HepG2 (cell line): ENCODE data around the gene FITM2. TPM values are rescaled to one million over a fixed set of nuclear protein-coding genes. Genes with fewer than 3 reads are reported as not detected.
A peak's percentile ranks its signal among the peaks of the same experiment; 100 is the strongest.

Source experiments
- BRCA1 ChIP-seq: sonication (generic); formaldehyde crosslinking; IDR thresholded peaks from 2 replicates; pipeline ENCODE4 v1.4.0; 2020; ENCODE audit warnings: missing genetic modification reagents
- CREM ChIP-seq, 2 experiments: sonication (generic) in 1 of 2; formaldehyde crosslinking in 1 of 2; IDR thresholded peaks; 2 replicates each; pipeline versions ENCODE4 v1.4.0 to v1.6.1; 2016 to 2020; ENCODE audit warnings: antibody characterized with exemption in 1 of 2, mild to moderate bottlenecking in 1 of 2, missing genetic modification reagents in 1 of 2
- DMAP1 ChIP-seq: IDR thresholded peaks from 2 replicates; pipeline ENCODE4 v1.6.1; 2016
- EHMT2 ChIP-seq: fragments of 200-600 bp; sonication (generic); IDR thresholded peaks from 2 replicates; pipeline ENCODE4 v1.7.0; 2017; ENCODE audit warnings: antibody characterized with exemption, low read depth, low read length, borderline replicate concordance
- KLF13 ChIP-seq: sonication (generic); formaldehyde crosslinking; IDR thresholded peaks from 2 replicates; pipeline ENCODE4 v1.4.0; 2020; ENCODE audit warnings: mild to moderate bottlenecking, missing genetic modification reagents
- MAFK ChIP-seq, 2 experiments: IDR thresholded peaks in 1 of 2; conservative IDR thresholded peaks in 1 of 2; 2 replicates each; pipeline ENCODE4 v1.6.1; 2011; ENCODE audit warnings: improper control_type of control experiment in 2 of 2, low read length in 2 of 2
- PCBP2 ChIP-seq: fragments of 200-400 bp; formaldehyde crosslinking; optimal IDR thresholded peaks from 2 replicates; pipeline ENCODE3; 2018; ENCODE audit warnings: low read length, low read depth; ENCODE audit not compliant: poor library complexity, severe bottlenecking
- SP4 ChIP-seq: sonication (generic); formaldehyde crosslinking; IDR thresholded peaks from 2 replicates; pipeline ENCODE4 v1.8.1; 2023; ENCODE audit warnings: mild to moderate bottlenecking, missing genetic modification reagents
- SRSF1 ChIP-seq: fragments of 200-400 bp; formaldehyde crosslinking; optimal IDR thresholded peaks from 2 replicates; pipeline ENCODE3; 2017; ENCODE audit warnings: mild to moderate bottlenecking, low read depth, low read length, moderate library complexity
- STAG1 ChIP-seq: sonication (generic); formaldehyde crosslinking; IDR thresholded peaks from 2 replicates; pipeline ENCODE4 v1.4.0; 2020; ENCODE audit warnings: missing genetic modification reagents
- ZNF24 ChIP-seq: fragments of 450-650 bp; IDR thresholded peaks from 2 replicates; pipeline ENCODE4 v1.6.1; 2017; ENCODE audit warnings: antibody characterized with exemption, mild to moderate bottlenecking
- ZNF766 ChIP-seq: sonication (generic); formaldehyde crosslinking; IDR thresholded peaks from 2 replicates; pipeline ENCODE4 v1.5.0; 2020; ENCODE audit warnings: missing genetic modification reagents, borderline replicate concordance
- polyA plus RNA-seq, 8 experiments: library from polyadenylated mRNA; depleted of rRNA in 3 of 8; stranded (reverse) in 7 of 8; unstranded in 1 of 8; fragments of >200 nt; fragmentation: Illumina TruSeq in 4 of 8; extraction: Trizol in 4 of 8; gene quantifications; 2 replicates each; pipeline versions ENCODE4 v1.2.1 to v1.2.3, GENCODE V29; 2011 to 2016; ENCODE audit warnings: low read depth in 4 of 8, missing spikeins in 1 of 8, mixed read lengths in 1 of 8; ENCODE audit not compliant: insufficient read depth in 1 of 8
- total RNA-seq, 5 experiments: library from RNA; depleted of rRNA; stranded (reverse); fragments of >200 nt; fragmentation: Illumina TruSeq; extraction: Trizol; gene quantifications; 2 replicates each; pipeline ENCODE4 v1.2.3, GENCODE V29; 2016; ENCODE audit warnings: low read depth in 1 of 5
- TF ChIP-seq, protein P1 (sequence below): sonication (generic); formaldehyde crosslinking; conservative IDR thresholded peaks from 2 replicates; pipeline ENCODE4 v1.8.1; 2023; ENCODE audit warnings: missing genetic modification reagents
- TF ChIP-seq, protein P2 (sequence below): sonication (generic); formaldehyde crosslinking; IDR thresholded peaks from 2 replicates; pipeline ENCODE4 v1.8.0; 2022; ENCODE audit warnings: mild to moderate bottlenecking, missing genetic modification reagents; ENCODE audit not compliant: insufficient replicate concordance
- TF ChIP-seq, protein P3 (sequence below): IDR thresholded peaks from 2 replicates; pipeline ENCODE4 v1.6.1; 2016; ENCODE audit warnings: low read depth, control low read depth
- TF ChIP-seq, protein P4 (sequence below): sonication (generic); formaldehyde crosslinking; IDR thresholded peaks from 2 replicates; pipeline ENCODE4 v1.9.0; 2021; ENCODE audit warnings: mild to moderate bottlenecking, missing genetic modification reagents
- TF ChIP-seq, protein P5 (sequence below): fragments of 450-650 bp; IDR thresholded peaks from 2 replicates; pipeline ENCODE4 v1.6.1; 2017

The FITM2 gene
- total and polyA plus RNA-seq, 2 of the 13 experiments (the other 11 are each of a cell fraction or from before 2014, with no cell fraction given), result 9.6 to 24.5 TPM

DNA sequence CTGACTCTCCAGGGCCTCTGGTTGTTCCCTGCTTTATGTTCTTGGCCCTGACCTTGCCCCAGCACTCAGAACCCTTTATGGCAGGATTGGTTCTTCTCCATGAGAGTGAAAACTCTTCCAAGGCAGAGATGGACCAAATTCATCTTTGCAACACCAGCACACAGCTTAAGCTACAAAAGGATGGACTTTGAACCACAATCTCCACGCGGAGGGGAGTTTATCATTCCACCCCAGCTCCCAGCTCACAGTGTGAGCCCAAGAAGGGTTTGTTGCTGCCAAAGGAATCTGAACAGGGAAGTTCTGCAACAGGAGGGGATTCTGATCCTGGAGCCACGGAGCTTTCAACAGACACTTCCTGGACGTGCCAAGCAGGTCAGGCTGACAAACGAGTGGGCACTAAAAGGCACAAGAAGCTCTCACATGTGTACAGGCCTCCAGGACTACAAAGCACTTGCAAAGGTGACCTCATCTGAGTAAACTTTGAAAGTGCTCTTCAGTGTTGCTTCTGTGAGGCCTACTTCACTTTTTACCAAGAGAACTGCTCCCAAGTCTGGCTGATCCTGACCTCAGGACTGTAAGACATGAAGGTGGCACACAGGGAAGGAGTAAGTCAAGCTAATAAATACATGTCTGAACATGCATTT, 8.9 kb downstream of the FITM2 start (continued):
- TF ChIP-seq BRCA1 (CRISPR knock-in tag) (peak; percentile 43; the same call in 1 of the 2 replicates), STAG1 (peak; percentile 34), KLF13 (0 out of 2 replicates have a peak, but pooled peaks have one; percentile 68), ZNF766 (peak; percentile 87; the same call in 1 of the 2 replicates), EHMT2 (0 out of 2 replicates have a peak, but pooled peaks have one; percentile 36), ZNF24 (no peak), SRSF1 (no peak), CREM (IDR thresholded peaks at IDR 0.05) (peak; percentile 85), CREM (CRISPR knock-in tag; IDR thresholded peaks at IDR 0.05) (no peak), SP4 (no peak), DMAP1 (CRISPR knock-in tag) (peak; percentile 95), MAFK (conservative IDR thresholded peaks at IDR 0.05 in 1 of 2, IDR thresholded peaks at IDR 0.05 in 1 of 2; ENCODE audit: low read length in 2 of 2) (no peak), PCBP2 (no peak)
- TF ChIP-seq, protein P1, sequence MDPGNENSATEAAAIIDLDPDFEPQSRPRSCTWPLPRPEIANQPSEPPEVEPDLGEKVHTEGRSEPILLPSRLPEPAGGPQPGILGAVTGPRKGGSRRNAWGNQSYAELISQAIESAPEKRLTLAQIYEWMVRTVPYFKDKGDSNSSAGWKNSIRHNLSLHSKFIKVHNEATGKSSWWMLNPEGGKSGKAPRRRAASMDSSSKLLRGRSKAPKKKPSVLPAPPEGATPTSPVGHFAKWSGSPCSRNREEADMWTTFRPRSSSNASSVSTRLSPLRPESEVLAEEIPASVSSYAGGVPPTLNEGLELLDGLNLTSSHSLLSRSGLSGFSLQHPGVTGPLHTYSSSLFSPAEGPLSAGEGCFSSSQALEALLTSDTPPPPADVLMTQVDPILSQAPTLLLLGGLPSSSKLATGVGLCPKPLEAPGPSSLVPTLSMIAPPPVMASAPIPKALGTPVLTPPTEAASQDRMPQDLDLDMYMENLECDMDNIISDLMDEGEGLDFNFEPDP, result 0 out of 2 replicates have a peak, but pooled peaks have one; percentile 95
- TF ChIP-seq, protein P2, sequence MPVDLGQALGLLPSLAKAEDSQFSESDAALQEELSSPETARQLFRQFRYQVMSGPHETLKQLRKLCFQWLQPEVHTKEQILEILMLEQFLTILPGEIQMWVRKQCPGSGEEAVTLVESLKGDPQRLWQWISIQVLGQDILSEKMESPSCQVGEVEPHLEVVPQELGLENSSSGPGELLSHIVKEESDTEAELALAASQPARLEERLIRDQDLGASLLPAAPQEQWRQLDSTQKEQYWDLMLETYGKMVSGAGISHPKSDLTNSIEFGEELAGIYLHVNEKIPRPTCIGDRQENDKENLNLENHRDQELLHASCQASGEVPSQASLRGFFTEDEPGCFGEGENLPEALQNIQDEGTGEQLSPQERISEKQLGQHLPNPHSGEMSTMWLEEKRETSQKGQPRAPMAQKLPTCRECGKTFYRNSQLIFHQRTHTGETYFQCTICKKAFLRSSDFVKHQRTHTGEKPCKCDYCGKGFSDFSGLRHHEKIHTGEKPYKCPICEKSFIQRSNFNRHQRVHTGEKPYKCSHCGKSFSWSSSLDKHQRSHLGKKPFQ, result no peak
- TF ChIP-seq, protein P3, sequence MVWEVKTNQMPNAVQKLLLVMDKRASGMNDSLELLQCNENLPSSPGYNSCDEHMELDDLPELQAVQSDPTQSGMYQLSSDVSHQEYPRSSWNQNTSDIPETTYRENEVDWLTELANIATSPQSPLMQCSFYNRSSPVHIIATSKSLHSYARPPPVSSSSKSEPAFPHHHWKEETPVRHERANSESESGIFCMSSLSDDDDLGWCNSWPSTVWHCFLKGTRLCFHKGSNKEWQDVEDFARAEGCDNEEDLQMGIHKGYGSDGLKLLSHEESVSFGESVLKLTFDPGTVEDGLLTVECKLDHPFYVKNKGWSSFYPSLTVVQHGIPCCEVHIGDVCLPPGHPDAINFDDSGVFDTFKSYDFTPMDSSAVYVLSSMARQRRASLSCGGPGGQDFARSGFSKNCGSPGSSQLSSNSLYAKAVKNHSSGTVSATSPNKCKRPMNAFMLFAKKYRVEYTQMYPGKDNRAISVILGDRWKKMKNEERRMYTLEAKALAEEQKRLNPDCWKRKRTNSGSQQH (CRISPR knock-in tag), result 0 out of 2 replicates have a peak, but pooled peaks have one; percentile 43
- TF ChIP-seq, protein P4, sequence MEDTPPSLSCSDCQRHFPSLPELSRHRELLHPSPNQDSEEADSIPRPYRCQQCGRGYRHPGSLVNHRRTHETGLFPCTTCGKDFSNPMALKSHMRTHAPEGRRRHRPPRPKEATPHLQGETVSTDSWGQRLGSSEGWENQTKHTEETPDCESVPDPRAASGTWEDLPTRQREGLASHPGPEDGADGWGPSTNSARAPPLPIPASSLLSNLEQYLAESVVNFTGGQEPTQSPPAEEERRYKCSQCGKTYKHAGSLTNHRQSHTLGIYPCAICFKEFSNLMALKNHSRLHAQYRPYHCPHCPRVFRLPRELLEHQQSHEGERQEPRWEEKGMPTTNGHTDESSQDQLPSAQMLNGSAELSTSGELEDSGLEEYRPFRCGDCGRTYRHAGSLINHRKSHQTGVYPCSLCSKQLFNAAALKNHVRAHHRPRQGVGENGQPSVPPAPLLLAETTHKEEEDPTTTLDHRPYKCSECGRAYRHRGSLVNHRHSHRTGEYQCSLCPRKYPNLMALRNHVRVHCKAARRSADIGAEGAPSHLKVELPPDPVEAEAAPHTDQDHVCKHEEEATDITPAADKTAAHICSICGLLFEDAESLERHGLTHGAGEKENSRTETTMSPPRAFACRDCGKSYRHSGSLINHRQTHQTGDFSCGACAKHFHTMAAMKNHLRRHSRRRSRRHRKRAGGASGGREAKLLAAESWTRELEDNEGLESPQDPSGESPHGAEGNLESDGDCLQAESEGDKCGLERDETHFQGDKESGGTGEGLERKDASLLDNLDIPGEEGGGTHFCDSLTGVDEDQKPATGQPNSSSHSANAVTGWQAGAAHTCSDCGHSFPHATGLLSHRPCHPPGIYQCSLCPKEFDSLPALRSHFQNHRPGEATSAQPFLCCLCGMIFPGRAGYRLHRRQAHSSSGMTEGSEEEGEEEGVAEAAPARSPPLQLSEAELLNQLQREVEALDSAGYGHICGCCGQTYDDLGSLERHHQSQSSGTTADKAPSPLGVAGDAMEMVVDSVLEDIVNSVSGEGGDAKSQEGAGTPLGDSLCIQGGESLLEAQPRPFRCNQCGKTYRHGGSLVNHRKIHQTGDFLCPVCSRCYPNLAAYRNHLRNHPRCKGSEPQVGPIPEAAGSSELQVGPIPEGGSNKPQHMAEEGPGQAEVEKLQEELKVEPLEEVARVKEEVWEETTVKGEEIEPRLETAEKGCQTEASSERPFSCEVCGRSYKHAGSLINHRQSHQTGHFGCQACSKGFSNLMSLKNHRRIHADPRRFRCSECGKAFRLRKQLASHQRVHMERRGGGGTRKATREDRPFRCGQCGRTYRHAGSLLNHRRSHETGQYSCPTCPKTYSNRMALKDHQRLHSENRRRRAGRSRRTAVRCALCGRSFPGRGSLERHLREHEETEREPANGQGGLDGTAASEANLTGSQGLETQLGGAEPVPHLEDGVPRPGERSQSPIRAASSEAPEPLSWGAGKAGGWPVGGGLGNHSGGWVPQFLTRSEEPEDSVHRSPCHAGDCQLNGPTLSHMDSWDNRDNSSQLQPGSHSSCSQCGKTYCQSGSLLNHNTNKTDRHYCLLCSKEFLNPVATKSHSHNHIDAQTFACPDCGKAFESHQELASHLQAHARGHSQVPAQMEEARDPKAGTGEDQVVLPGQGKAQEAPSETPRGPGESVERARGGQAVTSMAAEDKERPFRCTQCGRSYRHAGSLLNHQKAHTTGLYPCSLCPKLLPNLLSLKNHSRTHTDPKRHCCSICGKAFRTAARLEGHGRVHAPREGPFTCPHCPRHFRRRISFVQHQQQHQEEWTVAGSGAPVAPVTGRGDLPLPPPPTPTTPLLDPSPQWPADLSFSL, result no peak
- TF ChIP-seq, protein P5, sequence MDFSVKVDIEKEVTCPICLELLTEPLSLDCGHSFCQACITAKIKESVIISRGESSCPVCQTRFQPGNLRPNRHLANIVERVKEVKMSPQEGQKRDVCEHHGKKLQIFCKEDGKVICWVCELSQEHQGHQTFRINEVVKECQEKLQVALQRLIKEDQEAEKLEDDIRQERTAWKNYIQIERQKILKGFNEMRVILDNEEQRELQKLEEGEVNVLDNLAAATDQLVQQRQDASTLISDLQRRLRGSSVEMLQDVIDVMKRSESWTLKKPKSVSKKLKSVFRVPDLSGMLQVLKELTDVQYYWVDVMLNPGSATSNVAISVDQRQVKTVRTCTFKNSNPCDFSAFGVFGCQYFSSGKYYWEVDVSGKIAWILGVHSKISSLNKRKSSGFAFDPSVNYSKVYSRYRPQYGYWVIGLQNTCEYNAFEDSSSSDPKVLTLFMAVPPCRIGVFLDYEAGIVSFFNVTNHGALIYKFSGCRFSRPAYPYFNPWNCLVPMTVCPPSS, result no peak
